Measurements from ENCODE around the gene NEMF.
"Not testable (repeated sequence)": the region's sequence is repeated elsewhere in the genome, so short reads cannot be mapped to it uniquely, and the experiment has no call there.

Gene NEMF

GRCh38 chr14:49892636-49893308, 40.2 kb upstream of the NEMF start, which contains the start of gene ARF6:
TSS of gene ARF6 (plus strand) at chr14:49893082. CDS start at chr14:49893737, 655 bp downstream.
- Histone ChIP-seq H3K4me1 (ENCODE audit: control insufficient read depth, insufficient read depth, low read length) (peaks cover 6% of the 10 kb centered on the region), H3K36me3 (ENCODE audit: control insufficient read depth, insufficient read depth, low read length) (peaks cover 4% of the 10 kb centered on the region), H3K9me3 (ENCODE audit: control insufficient read depth, low read length) (no peaks in the 10 kb centered on the region), H3K9ac (ENCODE audit: low read length) (peak within 1 kb of the TSS; percentile 100), H3K27me3 (ENCODE audit: control insufficient read depth, insufficient read depth, low read length) (no peaks in the 10 kb centered on the region), H3K4me3 (ENCODE audit: low read length) (peak within 1 kb of the TSS; percentile 61)

DNA sequence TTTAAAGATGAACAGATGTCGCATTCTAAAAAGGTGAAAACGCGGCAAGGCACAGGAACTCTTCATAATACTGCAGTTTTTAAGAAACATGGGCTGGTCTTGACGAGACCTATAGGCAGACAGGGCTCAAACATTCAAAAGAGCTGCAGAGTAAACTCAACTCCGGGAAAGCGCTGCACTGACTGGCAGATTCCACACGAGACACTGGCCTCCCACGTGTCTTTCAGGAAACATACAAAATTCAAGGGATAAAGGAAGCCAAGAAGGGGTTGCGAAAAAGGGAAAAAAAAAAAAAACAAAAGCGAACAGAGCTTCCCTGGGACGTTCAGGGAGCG, 39.7 kb upstream of the NEMF start:
- H3K27me3 ChIP-seq (ENCODE audit: control insufficient read depth, insufficient read depth, low read length) = no peaks in the 10 kb centered on the region
- peak overlapping the region; percentile 100 for H3K9ac ChIP-seq (ENCODE audit: low read length)
- peaks cover 6% of the 10 kb centered on the region for H3K4me1 ChIP-seq (ENCODE audit: control insufficient read depth, insufficient read depth, low read length)
- peak overlapping the region; percentile 61 for H3K4me3 ChIP-seq (ENCODE audit: low read length)
- H3K9me3 ChIP-seq (ENCODE audit: control insufficient read depth, low read length) = no peaks in the 10 kb centered on the region
- H3K36me3 ChIP-seq (ENCODE audit: control insufficient read depth, insufficient read depth, low read length) = peaks cover 4% of the 10 kb centered on the region

DNA sequence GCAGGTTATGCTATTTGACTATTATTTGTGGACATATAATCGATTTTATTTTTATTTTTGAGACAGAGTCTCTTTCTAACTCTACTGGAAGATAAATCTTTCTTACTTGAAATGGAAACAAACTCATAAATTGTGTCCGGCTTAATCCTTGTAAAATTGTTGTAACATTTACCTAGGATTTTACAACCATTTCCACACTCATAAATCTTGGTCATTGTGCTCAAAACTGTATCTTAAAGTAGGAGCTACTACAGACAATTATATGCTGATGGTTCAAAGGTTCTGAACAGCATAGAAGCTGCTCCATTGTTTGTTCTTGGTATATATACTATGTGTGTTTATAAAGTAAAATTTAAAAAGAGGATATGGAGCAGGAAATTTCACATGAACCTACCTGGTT, 35.7 kb upstream of the NEMF start:
- Histone ChIP-seq H3K9me3 (ENCODE audit: control insufficient read depth, low read length) (no peaks in the 10 kb centered on the region), H3K36me3 (ENCODE audit: control insufficient read depth, insufficient read depth, low read length) (no peaks in the 10 kb centered on the region), H3K27me3 (ENCODE audit: control insufficient read depth, insufficient read depth, low read length) (no peaks in the 10 kb centered on the region), H3K4me1 (ENCODE audit: control insufficient read depth, insufficient read depth, low read length) (no peaks in the 10 kb centered on the region), H3K9ac (ENCODE audit: low read length) (no peak overlapping the region), H3K4me3 (ENCODE audit: low read length) (no peak overlapping the region)

DNA sequence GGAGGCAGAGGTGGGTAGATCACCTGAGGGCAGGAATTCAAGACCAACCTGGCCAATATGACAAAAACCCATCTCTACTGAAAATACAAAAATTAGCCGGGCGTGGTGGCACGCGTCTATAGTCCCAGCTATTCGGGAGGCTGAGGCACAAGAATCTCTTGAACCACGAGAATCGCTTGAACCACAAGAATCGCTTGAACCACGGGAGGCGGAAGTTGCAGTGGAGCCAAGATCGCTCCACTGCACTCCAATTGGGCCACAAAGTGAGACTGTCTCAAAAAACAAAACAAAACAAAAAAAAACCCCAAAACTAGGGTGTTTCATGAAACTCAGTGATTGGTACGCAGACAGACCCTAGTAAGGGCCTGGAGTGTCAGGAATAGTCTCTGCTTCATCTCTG, 33.9 kb upstream of the NEMF start:
- Histone ChIP-seq H3K27me3 (ENCODE audit: control insufficient read depth, insufficient read depth, low read length) (no peaks in the 10 kb centered on the region), H3K9me3 (ENCODE audit: control insufficient read depth, low read length) (no peaks in the 10 kb centered on the region), H3K4me3 (ENCODE audit: low read length) (no peak overlapping the region), H3K9ac (ENCODE audit: low read length) (no peak overlapping the region), H3K4me1 (ENCODE audit: control insufficient read depth, insufficient read depth, low read length) (peaks cover 11% of the 10 kb centered on the region), H3K36me3 (ENCODE audit: control insufficient read depth, insufficient read depth, low read length) (no peaks in the 10 kb centered on the region)

GRCh38 chr14:49882826-49883694, 30.5 kb upstream of the NEMF start:
- no peaks in the 10 kb centered on the region for H3K36me3 ChIP-seq (ENCODE audit: control insufficient read depth, insufficient read depth, low read length)
- no peaks in the 10 kb centered on the region for H3K9me3 ChIP-seq (ENCODE audit: control insufficient read depth, low read length)
- peaks cover 19% of the 10 kb centered on the region for H3K4me1 ChIP-seq (ENCODE audit: control insufficient read depth, insufficient read depth, low read length)
- no peak overlapping the region for H3K9ac ChIP-seq (ENCODE audit: low read length)
- no peak overlapping the region for H3K4me3 ChIP-seq (ENCODE audit: low read length)
- no peaks in the 10 kb centered on the region for H3K27me3 ChIP-seq (ENCODE audit: control insufficient read depth, insufficient read depth, low read length)

GRCh38 chr14:49881350-49882001, 28.9 kb upstream of the NEMF start:
- no peaks in the 10 kb centered on the region for H3K9me3 ChIP-seq (ENCODE audit: control insufficient read depth, low read length)
- no peaks in the 10 kb centered on the region for H3K27me3 ChIP-seq (ENCODE audit: control insufficient read depth, insufficient read depth, low read length)
- no peak overlapping the region for H3K4me3 ChIP-seq (ENCODE audit: low read length)
- no peaks in the 10 kb centered on the region for H3K36me3 ChIP-seq (ENCODE audit: control insufficient read depth, insufficient read depth, low read length)
- peaks cover 19% of the 10 kb centered on the region for H3K4me1 ChIP-seq (ENCODE audit: control insufficient read depth, insufficient read depth, low read length)
- no peak overlapping the region for H3K9ac ChIP-seq (ENCODE audit: low read length)

DNA sequence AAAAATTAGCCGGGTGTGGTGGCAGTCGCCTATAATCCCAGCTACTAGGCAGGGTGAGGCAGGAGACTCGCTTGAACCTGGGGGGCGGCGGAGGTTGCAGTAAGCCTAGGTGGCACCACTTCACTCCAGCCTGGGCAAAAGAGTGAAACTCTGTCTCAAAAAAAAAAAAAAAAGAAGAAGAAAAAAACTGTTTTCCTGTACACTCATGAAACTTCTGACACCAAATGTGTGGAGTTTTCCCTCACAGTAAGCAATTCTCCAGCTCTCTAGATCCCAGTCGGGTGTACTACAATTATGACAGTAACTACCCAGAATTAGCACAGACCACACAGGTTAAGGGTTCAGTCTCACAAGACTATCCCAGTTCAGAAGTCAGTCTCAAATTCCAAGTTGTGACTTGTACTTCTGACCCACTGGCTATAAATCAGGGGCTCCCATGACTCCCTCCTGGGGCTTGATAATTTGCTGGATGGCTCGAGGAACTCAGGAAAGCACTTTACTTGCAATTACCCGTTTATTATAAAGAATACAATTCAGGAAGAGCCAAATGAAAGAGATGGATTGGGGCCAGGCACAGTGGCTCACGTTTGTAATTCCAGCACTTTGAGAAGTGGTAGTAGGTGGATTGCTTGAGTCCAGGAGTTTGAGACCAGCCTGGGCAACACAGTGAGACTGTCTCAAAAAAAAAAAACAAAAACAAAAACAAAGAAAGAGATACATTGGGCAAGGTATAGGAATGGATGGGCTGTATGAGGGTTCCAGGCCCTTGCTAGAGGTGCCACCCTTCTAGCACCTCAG, 27.9 kb upstream of the NEMF start:
- no peaks in the 10 kb centered on the region for H3K27me3 ChIP-seq (ENCODE audit: control insufficient read depth, insufficient read depth, low read length)
- no peaks in the 10 kb centered on the region for H3K9me3 ChIP-seq (ENCODE audit: control insufficient read depth, low read length)
- no peak overlapping the region for H3K4me3 ChIP-seq (ENCODE audit: low read length)
- H3K4me1 ChIP-seq (ENCODE audit: control insufficient read depth, insufficient read depth, low read length) = peaks cover 19% of the 10 kb centered on the region
- no peaks in the 10 kb centered on the region for H3K36me3 ChIP-seq (ENCODE audit: control insufficient read depth, insufficient read depth, low read length)
- H3K9ac ChIP-seq (ENCODE audit: low read length) = no peak overlapping the region

DNA sequence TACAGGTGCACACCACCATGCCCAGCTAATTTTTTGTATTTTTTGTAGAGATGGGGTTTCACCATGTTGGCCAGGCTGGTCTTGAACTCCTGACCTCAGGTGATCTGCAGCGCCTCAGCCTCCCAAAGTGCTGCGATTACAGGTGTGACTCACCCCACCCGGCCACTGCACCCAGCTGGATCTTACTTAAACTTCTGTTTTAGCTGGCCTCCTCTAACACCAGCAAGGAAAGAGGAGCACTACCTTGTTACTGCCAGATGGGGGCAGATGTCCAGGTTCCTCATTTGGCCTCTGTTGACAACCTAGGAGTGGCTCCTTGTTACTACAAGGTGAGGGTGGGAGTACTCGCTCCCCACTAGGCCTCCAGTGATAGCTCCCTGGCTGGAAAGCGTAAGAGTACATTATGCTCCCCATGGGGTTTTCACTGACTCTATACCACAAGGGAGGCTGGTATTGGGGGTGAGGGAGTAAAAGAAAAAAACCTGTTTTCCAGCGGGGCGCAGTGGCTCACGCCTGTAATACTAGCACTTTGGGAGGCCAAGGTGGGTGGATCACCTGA, 27.1 kb upstream of the NEMF start:
- Histone ChIP-seq H3K9me3 (ENCODE audit: control insufficient read depth, low read length) (no peaks in the 10 kb centered on the region), H3K4me1 (ENCODE audit: control insufficient read depth, insufficient read depth, low read length) (peaks cover 19% of the 10 kb centered on the region), H3K36me3 (ENCODE audit: control insufficient read depth, insufficient read depth, low read length) (no peaks in the 10 kb centered on the region), H3K9ac (ENCODE audit: low read length) (no peak overlapping the region), H3K27me3 (ENCODE audit: control insufficient read depth, insufficient read depth, low read length) (no peaks in the 10 kb centered on the region), H3K4me3 (ENCODE audit: low read length) (no peak overlapping the region)

DNA sequence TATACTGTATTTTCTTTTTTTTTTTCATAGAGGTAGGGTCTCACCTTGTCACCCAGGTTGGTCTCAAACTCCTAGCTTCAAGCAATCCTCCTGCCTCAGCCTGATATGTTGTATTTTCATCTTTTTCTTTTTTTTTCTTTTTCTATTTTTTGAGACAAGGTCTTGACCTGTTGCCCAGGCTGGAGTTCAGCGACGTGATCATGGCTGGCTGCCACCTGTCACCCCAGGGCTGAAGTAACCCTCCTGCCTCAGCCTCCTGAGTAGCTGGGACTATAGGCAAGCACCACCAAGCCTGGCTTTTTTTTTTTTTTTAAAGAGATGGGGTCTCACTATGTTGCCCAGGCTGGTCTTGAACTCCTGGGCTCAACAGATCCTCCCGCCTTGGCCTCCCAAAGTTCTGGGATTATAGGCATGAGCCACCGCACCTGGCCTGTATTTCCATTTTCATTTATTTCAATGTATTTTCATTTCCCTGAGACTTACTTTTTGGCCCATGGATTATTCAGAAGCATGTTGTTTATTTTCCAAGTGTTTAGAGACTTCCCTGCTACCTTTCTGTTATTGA, 24.1 kb upstream of the NEMF start:
- Histone ChIP-seq H3K36me3 (ENCODE audit: control insufficient read depth, insufficient read depth, low read length) (no peaks in the 10 kb centered on the region), H3K9ac (ENCODE audit: low read length) (no peak overlapping the region), H3K9me3 (ENCODE audit: control insufficient read depth, low read length) (no peaks in the 10 kb centered on the region), H3K27me3 (ENCODE audit: control insufficient read depth, insufficient read depth, low read length) (no peaks in the 10 kb centered on the region), H3K4me1 (ENCODE audit: control insufficient read depth, insufficient read depth, low read length) (peaks cover 8% of the 10 kb centered on the region), H3K4me3 (ENCODE audit: low read length) (no peak overlapping the region)

- Histone ChIP-seq H3K4me3 (ENCODE audit: low read length) (no peak overlapping the region), H3K36me3 (ENCODE audit: control insufficient read depth, insufficient read depth, low read length) (no peaks in the 10 kb centered on the region), H3K9me3 (ENCODE audit: control insufficient read depth, low read length) (no peaks in the 10 kb centered on the region), H3K27me3 (ENCODE audit: control insufficient read depth, insufficient read depth, low read length) (no peaks in the 10 kb centered on the region), H3K9ac (ENCODE audit: low read length) (no peak overlapping the region), H3K4me1 (ENCODE audit: control insufficient read depth, insufficient read depth, low read length) (peaks cover 8% of the 10 kb centered on the region)
Measured at GRCh38 chr14:49875640-49876198, 23.1 kb upstream of the NEMF start.

- not testable (repeated sequence) for H3K27me3 ChIP-seq (ENCODE audit: control insufficient read depth, insufficient read depth, low read length); H3K36me3 ChIP-seq (ENCODE audit: control insufficient read depth, insufficient read depth, low read length)
Measured at GRCh38 chr14:49873548-49873947, 21.0 kb upstream of the NEMF start.

More at GRCh38 chr14:49873548-49873947, 21.0 kb upstream of the NEMF start:
- not testable (repeated sequence) for H3K4me1 ChIP-seq (ENCODE audit: control insufficient read depth, insufficient read depth, low read length); H3K9me3 ChIP-seq (ENCODE audit: control insufficient read depth, low read length); H3K9ac ChIP-seq (ENCODE audit: low read length); H3K4me3 ChIP-seq (ENCODE audit: low read length)
